Loucy (cell line): Measurements from ENCODE around the gene LDHAL6B.

Experiments used
- EZH2phosphoT487 ChIP-seq: fragments of 200-600 bp; IDR thresholded peaks from 2 replicates; pipeline ENCODE4 v1.6.1; 2018; ENCODE audit warnings: antibody characterized with exemption, mild to moderate bottlenecking, moderate library complexity, borderline replicate concordance
- TF ChIP-seq, protein P1 (sequence below): fragments of 200-600 bp; sonication (generic); conservative IDR thresholded peaks from 2 replicates; pipeline ENCODE4 v1.5.1; 2014; ENCODE audit warnings: mild to moderate bottlenecking, antibody characterized with exemption, low read length

GRCh38 chr15:59232476-59232875 is 25.8 kb downstream of the LDHAL6B start:
- TF ChIP-seq, protein P1, sequence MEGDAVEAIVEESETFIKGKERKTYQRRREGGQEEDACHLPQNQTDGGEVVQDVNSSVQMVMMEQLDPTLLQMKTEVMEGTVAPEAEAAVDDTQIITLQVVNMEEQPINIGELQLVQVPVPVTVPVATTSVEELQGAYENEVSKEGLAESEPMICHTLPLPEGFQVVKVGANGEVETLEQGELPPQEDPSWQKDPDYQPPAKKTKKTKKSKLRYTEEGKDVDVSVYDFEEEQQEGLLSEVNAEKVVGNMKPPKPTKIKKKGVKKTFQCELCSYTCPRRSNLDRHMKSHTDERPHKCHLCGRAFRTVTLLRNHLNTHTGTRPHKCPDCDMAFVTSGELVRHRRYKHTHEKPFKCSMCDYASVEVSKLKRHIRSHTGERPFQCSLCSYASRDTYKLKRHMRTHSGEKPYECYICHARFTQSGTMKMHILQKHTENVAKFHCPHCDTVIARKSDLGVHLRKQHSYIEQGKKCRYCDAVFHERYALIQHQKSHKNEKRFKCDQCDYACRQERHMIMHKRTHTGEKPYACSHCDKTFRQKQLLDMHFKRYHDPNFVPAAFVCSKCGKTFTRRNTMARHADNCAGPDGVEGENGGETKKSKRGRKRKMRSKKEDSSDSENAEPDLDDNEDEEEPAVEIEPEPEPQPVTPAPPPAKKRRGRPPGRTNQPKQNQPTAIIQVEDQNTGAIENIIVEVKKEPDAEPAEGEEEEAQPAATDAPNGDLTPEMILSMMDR = no peak
- TF ChIP-seq EZH2phosphoT487 = no peak
